CD4-positive, alpha-beta T cell treated with Interleukin-4 for 4 hours (primary cell): Measurements from ENCODE around the gene TMOD2.

Source experiments
- DNase-seq: peaks from one replicate; pipeline ENCODE4 v3.0.0-alpha.2; 2020

Gene TMOD2

GRCh38 chr15:51828621-51829375, 77.4 kb downstream of the TMOD2 start:
- DNase-seq, result no peak

- peak; percentile 88 for DNase-seq
These were observed 78.2 kb downstream of the TMOD2 start, which contains the start of gene TMOD3 for GRCh38 chr15:51829376-51830275. TMOD3 (plus strand) TSS chr15:51829653; CDS start chr15:51862885, 33,232 bp downstream.

- DNase-seq, result no peak
These were observed 78.9 kb downstream of the TMOD2 start for GRCh38 chr15:51830276-51830806.

- DNase-seq, result no peak
These were observed 82.4 kb downstream of the TMOD2 start for GRCh38 chr15:51833772-51834171.

GRCh38 chr15:51837792-51838251, 86.4 kb downstream of the TMOD2 start:
- no peak for DNase-seq

- no peak for DNase-seq
These were observed 86.9 kb downstream of the TMOD2 start for GRCh38 chr15:51838270-51838669.

GRCh38 chr15:51840692-51841091, 89.3 kb downstream of the TMOD2 start:
- no peak for DNase-seq

- no peak for DNase-seq
These were observed 90.1 kb downstream of the TMOD2 start for GRCh38 chr15:51841406-51842040.

GRCh38 chr15:51842265-51842664, 90.9 kb downstream of the TMOD2 start:
- no peak for DNase-seq

GRCh38 chr15:51842852-51843737, 91.7 kb downstream of the TMOD2 start:
- no peak for DNase-seq

- DNase-seq, result no peak
These were observed 93.5 kb downstream of the TMOD2 start for GRCh38 chr15:51844747-51845426.

- no peak for DNase-seq
These were observed 94.7 kb downstream of the TMOD2 start for GRCh38 chr15:51846066-51846462.

- peak; percentile 35 for DNase-seq
These were observed 95.2 kb downstream of the TMOD2 start for GRCh38 chr15:51846463-51847230.

- DNase-seq, result no peak
These were observed 97.4 kb downstream of the TMOD2 start for GRCh38 chr15:51848811-51849210.

GRCh38 chr15:51849860-51850259, 98.5 kb downstream of the TMOD2 start:
- DNase-seq, result no peak

- DNase-seq, result no peak
These were observed 102.6 kb downstream of the TMOD2 start for GRCh38 chr15:51853998-51854397.

- no peak for DNase-seq
These were observed 104.2 kb downstream of the TMOD2 start for GRCh38 chr15:51855612-51856011.

GRCh38 chr15:51856714-51857380, 105.5 kb downstream of the TMOD2 start:
- no peak for DNase-seq

GRCh38 chr15:51861557-51862359, 110.4 kb downstream of the TMOD2 start:
- peak; percentile 73 for DNase-seq
